ENCODE results near the gene MMP25.

Gene MMP25

DNA sequence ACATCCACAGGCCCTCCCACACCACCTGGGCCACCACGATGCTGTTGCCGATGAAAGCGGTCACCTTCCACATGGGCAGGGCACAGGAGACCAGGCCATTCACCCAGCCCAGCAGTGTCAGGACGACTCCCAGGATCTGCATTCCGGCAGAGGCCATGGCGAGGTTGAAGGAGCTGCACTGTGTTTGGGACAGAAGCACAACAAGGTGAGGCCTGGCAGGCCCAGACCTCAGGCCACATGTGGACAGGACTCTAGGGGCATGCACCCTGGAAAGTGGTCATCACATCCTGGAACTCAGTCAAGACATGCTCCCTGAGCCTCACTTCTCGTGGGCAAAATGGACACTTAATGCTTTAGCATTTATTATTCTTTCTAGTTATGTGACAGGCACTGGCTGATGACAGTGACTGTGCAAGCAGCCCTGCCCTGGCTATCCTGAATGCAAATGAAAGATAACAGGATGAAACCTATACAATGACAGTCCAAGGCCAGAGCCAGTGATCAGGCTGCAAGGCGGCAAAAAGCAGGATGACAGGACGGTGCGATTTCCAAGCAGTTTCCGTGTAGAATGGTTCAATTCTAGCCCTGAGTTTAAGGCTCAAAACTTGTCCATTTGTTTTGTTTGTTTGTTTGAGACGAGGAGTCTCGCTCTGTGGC, 30.4 kb upstream of the MMP25 start:
- DNase-seq (ENCODE audit: low spot score) (no peak), ATAC-seq (ENCODE audit: low read depth) (no peak)
- peaks cover 7% of the 10 kb centered on the region for H3K4me1 ChIP-seq (ENCODE audit: insufficient read depth, poor library complexity, severe bottlenecking)
- peaks cover 4% of the 10 kb centered on the region; the same call in 1 of the 2 replicates for H3K36me3 ChIP-seq (ENCODE audit: low read depth)
- H3K27me3 ChIP-seq (ENCODE audit: insufficient read depth, poor library complexity, severe bottlenecking), result no peaks in the 10 kb centered on the region
- H3K9me3 ChIP-seq (ENCODE audit: severe bottlenecking), result no peaks in the 10 kb centered on the region
- no peak overlapping the region for H3K27ac ChIP-seq (ENCODE audit: poor library complexity, severe bottlenecking)
- H3K4me3 ChIP-seq (ENCODE audit: severe bottlenecking), result no peak overlapping the region
- TF ChIP-seq, protein P1, sequence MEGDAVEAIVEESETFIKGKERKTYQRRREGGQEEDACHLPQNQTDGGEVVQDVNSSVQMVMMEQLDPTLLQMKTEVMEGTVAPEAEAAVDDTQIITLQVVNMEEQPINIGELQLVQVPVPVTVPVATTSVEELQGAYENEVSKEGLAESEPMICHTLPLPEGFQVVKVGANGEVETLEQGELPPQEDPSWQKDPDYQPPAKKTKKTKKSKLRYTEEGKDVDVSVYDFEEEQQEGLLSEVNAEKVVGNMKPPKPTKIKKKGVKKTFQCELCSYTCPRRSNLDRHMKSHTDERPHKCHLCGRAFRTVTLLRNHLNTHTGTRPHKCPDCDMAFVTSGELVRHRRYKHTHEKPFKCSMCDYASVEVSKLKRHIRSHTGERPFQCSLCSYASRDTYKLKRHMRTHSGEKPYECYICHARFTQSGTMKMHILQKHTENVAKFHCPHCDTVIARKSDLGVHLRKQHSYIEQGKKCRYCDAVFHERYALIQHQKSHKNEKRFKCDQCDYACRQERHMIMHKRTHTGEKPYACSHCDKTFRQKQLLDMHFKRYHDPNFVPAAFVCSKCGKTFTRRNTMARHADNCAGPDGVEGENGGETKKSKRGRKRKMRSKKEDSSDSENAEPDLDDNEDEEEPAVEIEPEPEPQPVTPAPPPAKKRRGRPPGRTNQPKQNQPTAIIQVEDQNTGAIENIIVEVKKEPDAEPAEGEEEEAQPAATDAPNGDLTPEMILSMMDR (IDR thresholded peaks at IDR 0.05; ENCODE audit: poor library complexity, severe bottlenecking), result no peak

DNA sequence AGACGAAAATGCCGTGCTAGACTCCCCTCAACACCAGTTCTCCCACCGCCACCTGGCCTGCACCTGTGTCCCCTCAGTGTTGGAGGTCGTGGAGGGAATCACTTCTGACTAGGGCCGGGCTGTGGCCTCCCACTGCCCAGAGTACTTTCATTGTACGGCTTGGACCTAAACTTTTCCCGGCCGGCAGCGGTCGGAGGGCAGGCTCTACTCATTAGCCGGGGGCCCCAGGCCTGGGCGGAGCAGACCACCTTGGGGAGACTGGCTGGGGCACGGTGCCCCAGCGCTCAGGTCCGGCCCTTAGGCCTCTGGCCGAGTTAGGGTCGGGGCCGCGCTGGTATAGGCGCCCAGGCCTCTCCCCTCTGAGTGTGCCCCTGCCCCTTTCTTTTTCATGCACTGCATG, 29.0 kb upstream of the MMP25 start:
- TF ChIP-seq, protein P1 (IDR thresholded peaks at IDR 0.05; ENCODE audit: poor library complexity, severe bottlenecking), result no peak
- no peak overlapping the region for H3K4me3 ChIP-seq (ENCODE audit: severe bottlenecking)

DNA sequence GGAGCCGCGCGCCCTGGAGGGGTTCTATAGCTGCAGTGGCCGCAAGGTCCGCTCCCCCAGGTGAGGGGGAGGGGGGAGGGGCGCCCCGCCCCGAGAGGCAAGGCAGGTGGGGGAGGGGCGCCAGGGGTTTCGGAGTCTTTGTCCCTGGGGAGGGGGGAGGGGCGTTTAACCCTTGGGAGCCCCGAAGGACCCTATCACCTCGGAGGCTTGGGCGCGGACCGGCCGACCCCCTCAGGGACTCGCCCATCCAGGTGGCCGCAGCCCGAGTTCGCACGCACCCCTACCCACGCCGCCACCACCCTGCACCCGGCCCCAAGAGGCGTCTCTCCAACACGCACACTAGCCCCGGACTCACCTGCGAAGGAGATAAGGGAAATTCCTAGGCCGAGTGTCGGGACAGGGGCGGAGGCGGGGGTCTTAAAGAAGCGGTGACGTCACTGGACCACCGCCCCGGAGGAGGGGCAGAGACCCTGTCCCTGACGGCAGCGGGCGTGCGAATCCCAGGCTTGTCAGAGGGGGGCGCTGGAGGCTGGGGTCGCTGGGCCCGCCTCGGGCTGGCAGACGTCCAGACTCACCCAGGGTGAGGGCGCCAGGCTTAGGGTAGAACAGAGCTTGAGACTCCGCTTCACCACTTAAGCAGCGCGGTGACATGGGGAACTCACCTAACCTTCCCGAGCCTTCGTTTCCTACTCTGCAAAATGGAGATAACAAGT, 28.4 kb upstream of the MMP25 start, which contains the start of gene CLDN6:
Gene CLDN6, minus strand, starts transcription at position 390 of the 713 bp plus-strand sequence. CDS start 2,162 bp downstream, outside the sequence.
- Histone ChIP-seq H3K4me1 (ENCODE audit: insufficient read depth, poor library complexity, severe bottlenecking) (peaks cover 9% of the 10 kb centered on the region), H3K9me3 (ENCODE audit: severe bottlenecking) (no peaks in the 10 kb centered on the region), H3K36me3 (ENCODE audit: low read depth) (peaks cover 23% of the 10 kb centered on the region), H3K27ac (ENCODE audit: poor library complexity, severe bottlenecking) (no peak within 1 kb of the TSS), H3K4me3 (ENCODE audit: severe bottlenecking) (no peak within 1 kb of the TSS), H3K27me3 (ENCODE audit: insufficient read depth, poor library complexity, severe bottlenecking) (no peaks in the 10 kb centered on the region)
- no peak for ATAC-seq (ENCODE audit: low read depth)
- DNase-seq (ENCODE audit: low spot score), result no peak
- TF ChIP-seq, protein P1 (IDR thresholded peaks at IDR 0.05; ENCODE audit: poor library complexity, severe bottlenecking), result no peak

More for the DNA sequence above, 29.0 kb upstream of the MMP25 start:
- no peak for DNase-seq (ENCODE audit: low spot score)
- peaks cover 17% of the 10 kb centered on the region for H3K36me3 ChIP-seq (ENCODE audit: low read depth)
- ATAC-seq (ENCODE audit: low read depth), result no peak
- peaks cover 7% of the 10 kb centered on the region for H3K4me1 ChIP-seq (ENCODE audit: insufficient read depth, poor library complexity, severe bottlenecking)
- H3K9me3 ChIP-seq (ENCODE audit: severe bottlenecking), result no peaks in the 10 kb centered on the region
- no peaks in the 10 kb centered on the region for H3K27me3 ChIP-seq (ENCODE audit: insufficient read depth, poor library complexity, severe bottlenecking)
- H3K27ac ChIP-seq (ENCODE audit: poor library complexity, severe bottlenecking), result no peak overlapping the region

DNA sequence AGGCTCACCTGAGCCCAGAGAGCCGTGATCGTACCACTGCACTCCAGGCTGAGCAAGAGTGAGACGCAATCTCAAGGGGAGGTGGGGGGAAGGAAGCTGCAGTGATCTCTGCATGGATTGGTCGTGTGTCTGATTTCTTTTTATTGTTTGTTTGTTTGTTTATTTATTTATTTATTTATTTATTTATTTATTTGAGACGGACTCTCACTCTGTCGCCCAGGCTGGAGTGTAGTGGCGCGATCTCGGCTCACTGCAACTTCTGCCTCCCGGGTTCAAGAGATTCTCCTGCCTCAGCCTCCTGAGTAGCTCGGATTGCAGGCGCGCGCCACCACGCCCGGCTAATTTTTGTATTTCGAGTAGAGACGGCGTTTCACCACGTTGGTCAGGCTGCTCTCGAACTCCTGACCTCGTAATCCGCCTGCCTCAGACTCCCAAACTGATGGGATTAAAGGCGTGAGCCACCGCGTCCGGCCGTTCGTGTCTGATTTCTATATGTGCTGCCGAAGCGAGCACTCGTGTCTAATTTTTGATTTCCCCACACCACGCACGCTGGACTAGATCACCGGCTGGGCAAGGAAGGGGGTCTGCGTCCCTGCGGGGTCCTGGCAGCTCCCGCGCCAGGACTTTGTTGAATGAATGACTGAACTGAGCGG, 26.6 kb upstream of the MMP25 start:
- Histone ChIP-seq H3K27ac (ENCODE audit: poor library complexity, severe bottlenecking) (peak overlapping the region; percentile 100), H3K36me3 (ENCODE audit: low read depth) (peaks cover 26% of the 10 kb centered on the region), H3K27me3 (ENCODE audit: insufficient read depth, poor library complexity, severe bottlenecking) (no peaks in the 10 kb centered on the region), H3K9me3 (ENCODE audit: severe bottlenecking) (no peaks in the 10 kb centered on the region), H3K4me3 (ENCODE audit: severe bottlenecking) (peak overlapping the region; percentile 89), H3K4me1 (ENCODE audit: insufficient read depth, poor library complexity, severe bottlenecking) (peaks cover 7% of the 10 kb centered on the region)
- no peak for DNase-seq (ENCODE audit: low spot score)
- TF ChIP-seq, protein P1 (IDR thresholded peaks at IDR 0.05; ENCODE audit: poor library complexity, severe bottlenecking), result no peak
- no peak for ATAC-seq (ENCODE audit: low read depth)

All from RWPE2 (cell line).